Mucosa of rectum (tissue), 2 donors: ENCODE results near the gene TXNDC11.

Experiments used
- H3K27ac ChIP-seq, 2 donors: one replicate each; pipeline ENCODE4 v1.7.0; 2013; ENCODE audit warnings: inconsistent platforms in 2 of 2, low read depth in 2 of 2, low read length in 2 of 2
- H3K27me3 ChIP-seq, 2 donors: one replicate each; pipeline ENCODE4 v1.7.0; 2013; ENCODE audit warnings: low read length in 2 of 2; ENCODE audit not compliant: control insufficient read depth in 2 of 2, insufficient read depth in 2 of 2
- H3K36me3 ChIP-seq, 2 donors: one replicate each; pipeline ENCODE4 v1.7.0; 2013; ENCODE audit warnings: low read length in 2 of 2; ENCODE audit not compliant: control insufficient read depth in 2 of 2, insufficient read depth in 2 of 2
- H3K4me1 ChIP-seq, 2 donors: one replicate each; pipeline ENCODE4 v1.7.0; 2013; ENCODE audit warnings: low read length in 2 of 2, mild to moderate bottlenecking in 1 of 2; ENCODE audit not compliant: control insufficient read depth in 2 of 2, insufficient read depth in 2 of 2
- H3K4me3 ChIP-seq, 2 donors: one replicate each; pipeline ENCODE4 v1.7.0; 2013; ENCODE audit warnings: low read length in 2 of 2
- H3K9ac ChIP-seq, 2 donors: one replicate each; pipeline ENCODE4 v1.7.0; 2013; ENCODE audit warnings: low read length in 2 of 2, low read depth in 1 of 2, mild to moderate bottlenecking in 1 of 2
- H3K9me3 ChIP-seq, 2 donors: one replicate each; pipeline ENCODE4 v1.7.0; 2013; ENCODE audit warnings: low read length in 2 of 2; ENCODE audit not compliant: control insufficient read depth in 2 of 2
- donor health status: healthy.
- donor health status: Normal muscosa, but diverticular disease.

TXNDC11 gene

DNA sequence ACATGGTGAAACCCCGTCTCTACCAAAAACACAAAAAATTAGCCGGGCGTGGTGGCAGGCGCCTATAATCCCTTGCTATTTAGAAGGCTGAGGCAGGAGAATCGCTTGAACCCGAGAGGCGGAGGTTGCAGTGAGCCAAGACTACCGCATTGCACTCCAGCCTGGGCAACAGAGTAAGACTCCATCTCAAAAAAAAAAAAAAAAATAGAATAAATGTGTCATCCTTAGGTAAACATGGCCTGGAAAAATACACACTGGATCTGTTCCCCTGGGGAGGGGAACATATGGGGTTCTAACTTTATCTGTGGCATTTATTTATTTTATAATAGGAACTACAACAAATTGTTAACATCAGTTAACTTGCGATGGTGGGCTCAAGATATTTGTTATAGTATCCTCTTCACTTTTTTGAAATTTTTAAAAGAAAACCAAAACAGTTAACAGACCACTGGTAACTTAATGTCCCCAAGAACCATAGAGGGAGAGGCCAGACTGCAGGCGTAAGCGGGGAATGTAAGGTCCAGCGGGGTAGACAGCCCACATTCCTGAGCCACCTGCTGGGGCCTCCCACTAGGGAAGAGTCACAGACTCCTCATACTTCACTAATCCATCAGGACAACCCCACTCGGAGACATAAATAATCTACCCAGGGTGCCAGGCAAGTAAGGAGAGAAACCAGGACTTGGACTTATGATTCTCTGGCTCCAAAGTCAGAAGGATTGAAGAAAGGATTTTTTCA, 12.5 kb upstream of the TXNDC11 start:
- H3K9ac ChIP-seq = no peak overlapping the region
- no peaks in the 10 kb centered on the region for H3K9me3 ChIP-seq
- H3K4me3 ChIP-seq = no peak overlapping the region
- no peaks in the 10 kb centered on the region for H3K27me3 ChIP-seq
- no peak overlapping the region for H3K27ac ChIP-seq
- H3K4me1 ChIP-seq = peaks cover 19 to 37% of the 10 kb centered on the region in 2 donors
- H3K36me3 ChIP-seq = peaks cover 36 to 52% of the 10 kb centered on the region in 2 donors

DNA sequence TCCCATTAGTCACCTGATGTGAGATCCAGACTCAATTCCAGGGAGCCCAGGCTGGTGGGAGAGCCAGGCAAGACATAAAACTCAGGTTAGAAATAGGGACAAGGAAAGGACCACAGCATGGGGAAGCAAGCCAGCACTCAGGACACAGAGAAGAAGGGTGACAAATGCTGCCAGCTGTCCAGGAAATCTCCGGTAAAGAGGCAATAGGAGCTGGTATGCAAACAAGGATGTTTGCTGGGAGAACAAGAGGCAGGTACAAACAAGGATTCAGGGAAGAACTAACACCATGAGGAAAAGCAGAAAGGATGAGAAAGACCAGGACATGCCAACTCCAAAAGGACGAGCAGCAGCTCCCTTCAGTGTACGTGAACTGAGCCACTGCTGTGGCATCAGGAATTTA, 10.2 kb upstream of the TXNDC11 start:
- no peaks in the 10 kb centered on the region for H3K9me3 ChIP-seq
- H3K4me1 ChIP-seq = peaks cover 12 to 31% of the 10 kb centered on the region in 2 donors
- H3K27me3 ChIP-seq = no peaks in the 10 kb centered on the region
- peaks cover 41 to 54% of the 10 kb centered on the region in 2 donors for H3K36me3 ChIP-seq
- H3K4me3 ChIP-seq = no peak overlapping the region
- peak overlapping the region in 1 of 2 donors; percentile 70 for H3K27ac ChIP-seq
- peak overlapping the region in 1 of 2 donors; percentile 37 for H3K9ac ChIP-seq

GRCh38 chr16:11750056-11750455, 7.4 kb upstream of the TXNDC11 start:
- H3K36me3 ChIP-seq = peaks cover 26 to 36% of the 10 kb centered on the region in 2 donors
- no peak overlapping the region for H3K4me3 ChIP-seq
- peaks cover 11 to 33% of the 10 kb centered on the region in 2 donors for H3K4me1 ChIP-seq
- H3K27ac ChIP-seq = no peak overlapping the region
- no peak overlapping the region for H3K9ac ChIP-seq
- H3K27me3 ChIP-seq = no peaks in the 10 kb centered on the region
- H3K9me3 ChIP-seq = no peaks in the 10 kb centered on the region

DNA sequence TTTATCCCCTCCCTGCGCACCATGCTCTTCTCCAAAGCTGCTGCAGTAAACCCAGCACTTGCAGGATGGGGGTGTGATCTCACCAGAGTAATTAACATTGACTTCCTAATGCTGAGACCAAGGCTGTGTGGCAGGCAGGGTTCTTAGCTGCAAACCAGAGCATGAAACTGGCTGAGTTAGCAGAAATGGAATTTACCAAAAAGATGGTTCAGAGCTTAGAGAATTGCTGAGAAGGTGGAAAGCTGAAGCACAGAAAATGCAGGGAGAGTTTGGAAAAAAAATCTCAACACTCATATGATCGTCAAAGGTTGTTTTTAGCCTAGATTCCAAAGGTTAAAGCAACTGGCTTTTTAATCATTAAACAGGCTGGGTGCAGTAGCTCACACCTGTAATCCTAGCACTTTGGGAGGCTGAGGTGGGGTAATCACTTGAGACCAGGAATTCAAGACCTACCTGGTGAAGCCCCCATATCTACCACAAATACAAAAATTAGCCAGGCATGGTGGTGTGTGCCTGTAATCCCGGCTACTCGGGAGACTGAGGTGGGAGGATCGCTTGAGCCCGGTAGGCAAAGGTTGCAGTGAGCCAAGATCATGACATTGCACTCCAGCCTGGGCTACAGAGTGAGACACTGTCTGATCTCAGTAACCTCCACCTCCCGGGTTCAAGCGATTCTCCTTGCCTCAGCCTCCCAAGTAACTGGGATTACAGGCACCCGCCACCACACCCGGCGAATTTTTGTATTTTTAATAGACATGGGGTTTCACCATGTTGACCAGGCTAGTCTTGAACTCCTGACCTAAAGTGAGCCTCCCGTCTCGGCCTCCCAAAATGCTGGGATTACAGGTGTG, 6.0 kb upstream of the TXNDC11 start:
- Histone ChIP-seq H3K27ac (peak overlapping the region; percentile 90 to 91), H3K9me3 (no peaks in the 10 kb centered on the region), H3K27me3 (no peaks in the 10 kb centered on the region), H3K4me1 (peaks cover 16 to 41% of the 10 kb centered on the region in 2 donors), H3K9ac (peak overlapping the region; percentile 26 to 73), H3K36me3 (peaks cover 26 to 30% of the 10 kb centered on the region in 2 donors), H3K4me3 (peak overlapping the region; percentile 25 to 67)

DNA sequence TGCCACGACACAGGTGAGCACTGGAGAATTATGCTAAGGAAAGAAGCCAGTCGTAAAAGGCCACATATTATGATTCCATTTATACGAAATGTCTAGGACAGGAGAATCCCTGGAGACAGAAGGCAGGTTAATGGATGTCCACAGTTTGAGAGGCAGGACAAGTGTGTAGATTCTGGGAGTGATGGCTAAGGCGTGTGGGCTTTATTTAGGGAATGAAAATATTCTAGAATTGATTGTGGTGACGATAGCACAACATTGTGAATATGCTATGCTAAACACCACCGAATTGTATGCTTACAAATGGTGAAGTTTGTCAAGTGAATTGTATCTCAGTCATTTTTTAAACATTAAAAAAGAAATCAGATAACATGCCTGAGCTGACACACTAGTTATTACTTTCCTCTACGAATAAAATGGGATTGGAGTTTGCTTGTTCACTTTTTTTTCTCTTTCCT, 5.3 kb upstream of the TXNDC11 start:
- H3K27me3 ChIP-seq = no peaks in the 10 kb centered on the region
- peak overlapping the region; percentile 25 to 67 for H3K4me3 ChIP-seq
- peaks cover 24 to 25% of the 10 kb centered on the region in 2 donors for H3K36me3 ChIP-seq
- no peaks in the 10 kb centered on the region for H3K9me3 ChIP-seq
- peak overlapping the region; percentile 18 to 73 for H3K9ac ChIP-seq
- peak overlapping the region; percentile 90 to 91 for H3K27ac ChIP-seq
- H3K4me1 ChIP-seq = peaks cover 17 to 40% of the 10 kb centered on the region in 2 donors

GRCh38 chr16:11744075-11744470, 1.4 kb upstream of the TXNDC11 start:
- Histone ChIP-seq H3K4me1 (peaks cover 30 to 43% of the 10 kb centered on the region in 2 donors), H3K27ac (peak overlapping the region; percentile 98), H3K4me3 (peak overlapping the region in 1 of 2 donors; percentile 65)

DNA sequence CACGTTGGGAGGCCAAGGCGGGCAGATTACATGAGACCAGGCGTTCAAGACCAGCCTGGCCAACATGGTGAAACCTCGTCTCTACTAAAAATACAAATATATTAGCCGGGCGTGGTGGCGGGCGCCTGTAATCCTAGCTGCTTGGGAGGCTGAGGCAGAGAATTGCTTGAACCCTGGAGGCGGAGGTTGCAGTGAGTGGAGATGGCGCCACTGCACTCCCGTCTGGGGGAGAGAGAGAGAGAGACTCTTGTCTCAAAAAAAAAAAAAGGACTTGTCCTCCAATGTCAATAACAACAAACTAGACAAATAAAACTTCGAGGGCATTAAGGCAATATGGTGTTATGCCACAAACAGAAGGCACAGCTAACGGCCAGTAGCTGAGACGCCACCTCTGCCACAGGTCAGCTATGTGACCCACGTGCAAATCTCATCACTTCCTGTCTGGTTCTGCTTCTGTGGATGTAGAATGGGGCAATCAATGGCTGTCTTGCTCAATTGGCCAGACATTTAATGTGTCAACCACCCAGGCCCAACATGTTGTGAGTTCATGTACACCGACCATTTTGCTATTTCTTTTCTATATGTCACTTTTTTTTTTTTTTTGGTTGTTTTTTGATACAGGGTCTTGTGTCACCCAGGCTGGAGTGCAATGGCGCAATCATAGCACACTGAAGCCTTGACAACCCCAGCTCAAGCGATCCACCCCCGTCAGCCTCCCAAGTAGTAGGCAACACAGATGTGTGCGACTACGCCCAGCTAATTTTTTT, 834 bp upstream of the TXNDC11 start:
- H3K36me3 ChIP-seq = no peaks in the 10 kb centered on the region
- H3K9ac ChIP-seq = peak overlapping the region; percentile 88
- peak overlapping the region; percentile 65 to 76 for H3K4me3 ChIP-seq
- H3K4me1 ChIP-seq = peaks cover 29 to 38% of the 10 kb centered on the region in 2 donors
- H3K27ac ChIP-seq = peak overlapping the region; percentile 98
- H3K9me3 ChIP-seq = no peaks in the 10 kb centered on the region
- no peaks in the 10 kb centered on the region for H3K27me3 ChIP-seq

More at GRCh38 chr16:11744075-11744470, 1.4 kb upstream of the TXNDC11 start:
- Histone ChIP-seq H3K9ac (peak overlapping the region in 1 of 2 donors; percentile 38), H3K36me3 (no peaks in the 10 kb centered on the region), H3K27me3 (no peaks in the 10 kb centered on the region), H3K9me3 (no peaks in the 10 kb centered on the region)

DNA sequence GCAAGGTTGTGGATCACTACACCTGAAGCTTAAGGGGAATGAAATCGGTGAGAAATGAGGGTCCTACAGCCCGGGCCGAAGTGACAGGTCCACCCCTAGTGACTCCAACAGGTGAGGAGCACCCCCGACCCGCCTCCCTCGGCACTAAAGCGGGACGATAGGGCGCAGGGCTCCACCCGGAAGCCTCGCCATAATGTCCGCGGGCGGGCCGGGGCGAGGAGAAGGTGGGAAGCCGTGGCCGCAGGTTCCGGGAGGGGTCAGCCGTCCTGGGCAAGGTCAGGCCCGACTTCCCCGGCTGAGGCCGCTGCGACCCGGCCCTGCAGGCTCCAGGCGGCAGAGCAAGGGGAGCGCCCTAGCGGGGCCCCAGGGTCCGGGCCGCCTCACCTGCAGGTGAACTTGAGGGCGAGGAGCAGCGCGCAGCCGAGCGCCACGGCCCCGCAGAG, 543 bp downstream of the TXNDC11 start:
- peaks cover 25 to 33% of the 10 kb centered on the region in 2 donors for H3K4me1 ChIP-seq
- H3K27ac ChIP-seq = peak overlapping the region; percentile 98
- H3K27me3 ChIP-seq = no peaks in the 10 kb centered on the region
- H3K9ac ChIP-seq = peak overlapping the region; percentile 99
- H3K4me3 ChIP-seq = peak overlapping the region; percentile 91 to 93
- H3K9me3 ChIP-seq = no peaks in the 10 kb centered on the region
- peaks cover 0 to 4% of the 10 kb centered on the region in 2 donors for H3K36me3 ChIP-seq

- peak overlapping the region; percentile 91 to 93 for H3K4me3 ChIP-seq
- peak overlapping the region; percentile 99 for H3K9ac ChIP-seq
- peaks cover 14 to 17% of the 10 kb centered on the region in 2 donors for H3K36me3 ChIP-seq
- H3K27ac ChIP-seq = peak overlapping the region; percentile 98
- H3K9me3 ChIP-seq = no peaks in the 10 kb centered on the region
- H3K4me1 ChIP-seq = peaks cover 27 to 33% of the 10 kb centered on the region in 2 donors
- H3K27me3 ChIP-seq = no peaks in the 10 kb centered on the region
These were observed 2.1 kb downstream of the TXNDC11 start for GRCh38 chr16:11740567-11740966.
